AG09319 (cell line): ENCODE results near the gene SLC38A8.

ENCODE experiments used
- DNase-seq: peaks from one replicate; pipeline ENCODE4 v3.0.0-alpha.2; 2010; ENCODE audit warnings: low read depth; ENCODE audit errors: extremely low read depth
- CTCF ChIP-seq: IDR thresholded peaks from 2 replicates; pipeline ENCODE4 v1.5.1; 2011; ENCODE audit warnings: low read depth, mild to moderate bottlenecking, inconsistent platforms, low read length, moderate library complexity

The SLC38A8 gene

DNA sequence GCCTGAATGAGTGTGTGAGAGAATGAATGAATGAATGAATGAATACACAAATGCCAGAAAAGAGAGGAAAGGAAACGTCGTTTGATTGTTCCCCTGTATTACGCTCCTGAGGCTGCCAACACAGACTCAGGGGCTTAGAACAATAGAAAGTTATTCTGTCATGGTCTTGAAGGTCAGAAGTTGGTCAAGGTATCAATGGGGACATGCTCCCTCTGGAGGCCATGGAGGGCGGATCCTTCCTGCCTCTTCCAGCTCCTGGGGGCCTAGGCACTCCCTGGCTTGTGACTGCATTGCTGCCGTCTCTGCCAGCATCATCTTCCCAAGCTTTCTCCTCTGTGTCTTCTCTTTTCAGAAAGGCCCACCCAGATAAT lies 1.5 kb upstream of the SLC38A8 start:
- DNase-seq = peak; percentile 3
- peak; percentile 42 for TF ChIP-seq CTCF

DNA sequence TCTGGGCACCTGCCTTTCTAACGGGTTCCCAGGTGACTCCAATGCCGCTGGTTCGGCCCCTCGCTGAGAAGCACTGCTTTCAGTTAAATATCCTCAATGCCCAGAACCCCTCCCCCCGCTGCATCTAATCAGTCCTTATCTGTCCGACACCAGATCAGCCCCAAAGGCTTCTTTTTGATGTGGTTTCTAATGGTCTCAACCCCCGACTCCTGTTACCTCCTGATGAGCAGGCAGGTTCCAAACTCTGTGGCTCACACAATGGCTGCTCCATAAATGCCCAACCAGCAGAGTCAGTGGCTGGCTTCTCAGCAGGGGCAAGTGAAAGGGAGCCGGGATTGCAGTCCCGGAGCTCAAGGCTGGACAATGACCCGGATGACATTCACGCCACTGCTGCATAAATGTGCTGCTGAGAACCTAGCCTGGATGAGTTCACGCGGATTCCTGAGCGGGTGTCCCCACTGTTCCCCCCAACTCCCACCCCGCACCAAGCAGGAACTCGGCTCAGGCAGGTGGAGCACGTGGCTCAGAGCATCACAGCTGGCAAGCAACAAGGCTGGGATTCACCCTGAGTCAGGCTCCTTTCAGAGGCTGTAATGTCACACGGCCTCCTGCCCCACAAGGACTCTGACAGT lies 1.0 kb upstream of the SLC38A8 start:
- TF ChIP-seq CTCF = no peak
- no peak for DNase-seq

DNA sequence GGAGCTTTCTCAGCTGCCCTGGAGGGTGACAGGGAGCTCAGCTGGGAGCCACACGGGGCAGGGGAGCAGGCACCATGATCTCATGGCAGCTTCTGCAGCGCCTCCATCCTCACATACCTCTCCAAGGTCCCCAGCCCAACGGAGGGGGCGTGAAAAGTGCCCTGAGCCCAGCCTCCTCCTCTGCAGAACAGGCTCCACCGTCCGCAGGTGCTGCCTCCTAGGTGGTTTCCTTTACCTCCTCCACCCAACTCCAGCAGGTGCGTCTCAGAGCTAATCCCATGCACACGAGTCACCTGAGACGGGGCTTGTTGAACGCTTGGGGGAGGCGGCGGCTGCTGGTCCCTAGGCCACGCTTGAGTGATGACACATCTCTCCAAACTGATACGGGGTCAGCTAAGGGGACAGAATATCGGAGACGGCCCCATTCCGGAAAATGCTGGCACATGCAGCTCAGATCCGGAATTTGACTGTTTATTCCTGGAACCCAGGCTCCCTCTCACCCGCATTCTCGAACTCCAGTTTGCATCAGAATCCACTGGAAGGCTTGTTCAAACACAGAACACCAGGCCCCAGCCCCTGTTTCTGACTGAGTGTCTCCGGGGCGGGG lies 387 bp upstream of the SLC38A8 start:
- no peak for TF ChIP-seq CTCF
- DNase-seq = no peak

DNA sequence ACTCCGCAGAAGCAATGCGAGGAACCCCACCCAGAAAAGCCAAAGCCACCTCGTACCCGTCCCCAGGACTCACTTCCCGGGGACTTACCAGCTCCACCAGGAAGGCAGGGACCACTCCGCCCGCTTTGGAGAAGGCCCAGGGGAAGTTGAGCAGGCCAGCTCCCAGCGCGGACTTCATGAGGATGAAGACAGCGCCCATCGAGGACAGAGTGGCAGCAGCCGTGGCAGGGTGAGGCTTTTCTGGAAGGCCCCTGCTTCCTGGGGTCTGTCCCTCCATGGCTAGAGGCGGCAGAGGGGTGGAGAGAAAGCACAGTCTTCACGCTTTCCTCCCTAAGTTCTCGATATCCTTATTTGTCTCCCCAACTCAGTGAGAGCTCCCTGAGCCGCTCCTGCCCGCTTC lies 714 bp downstream of the SLC38A8 start:
- TF ChIP-seq CTCF = no peak

GRCh38 chr16:84040823-84041820 lies 1.5 kb downstream of the SLC38A8 start:
- DNase-seq = peak; percentile 32
- TF ChIP-seq CTCF = no peak

More for the DNA sequence above, 714 bp downstream of the SLC38A8 start:
- no peak for DNase-seq

DNA sequence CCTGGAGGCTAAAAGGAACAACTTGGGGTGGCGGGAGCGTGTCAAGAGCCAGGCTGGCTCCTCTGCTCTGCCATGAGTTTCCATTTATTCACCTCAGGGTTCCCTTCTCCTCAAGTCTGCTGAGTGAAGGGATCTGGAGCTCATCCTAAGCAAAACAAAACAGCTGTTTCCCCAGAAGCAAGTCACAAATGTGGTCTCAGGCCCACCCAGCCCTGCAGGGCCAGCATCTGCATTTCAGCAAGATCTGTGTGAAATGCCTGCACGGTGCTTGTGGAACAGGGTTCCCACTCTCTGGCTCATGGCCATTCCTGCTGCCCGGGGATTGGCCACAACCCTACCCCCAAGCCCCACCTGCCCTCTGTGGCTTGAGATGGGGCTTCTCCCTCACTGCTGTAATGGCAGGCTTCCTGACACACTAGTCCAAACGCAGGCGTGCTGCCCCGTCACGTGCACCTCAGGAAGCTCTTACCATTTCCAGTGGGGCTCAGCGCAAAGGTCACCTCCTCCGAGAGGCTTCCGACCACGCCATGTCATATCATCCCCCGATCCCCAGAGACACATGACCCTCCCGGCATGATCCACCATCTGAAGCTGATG lies 2.3 kb downstream of the SLC38A8 start:
- no peak for DNase-seq
- TF ChIP-seq CTCF = no peak
